ENCODE data around the gene HECTD4.
"Not testable (repeated sequence)": the region's sequence is repeated elsewhere in the genome, so short reads cannot be mapped to it uniquely, and the experiment has no call there.

Gene HECTD4

DNA sequence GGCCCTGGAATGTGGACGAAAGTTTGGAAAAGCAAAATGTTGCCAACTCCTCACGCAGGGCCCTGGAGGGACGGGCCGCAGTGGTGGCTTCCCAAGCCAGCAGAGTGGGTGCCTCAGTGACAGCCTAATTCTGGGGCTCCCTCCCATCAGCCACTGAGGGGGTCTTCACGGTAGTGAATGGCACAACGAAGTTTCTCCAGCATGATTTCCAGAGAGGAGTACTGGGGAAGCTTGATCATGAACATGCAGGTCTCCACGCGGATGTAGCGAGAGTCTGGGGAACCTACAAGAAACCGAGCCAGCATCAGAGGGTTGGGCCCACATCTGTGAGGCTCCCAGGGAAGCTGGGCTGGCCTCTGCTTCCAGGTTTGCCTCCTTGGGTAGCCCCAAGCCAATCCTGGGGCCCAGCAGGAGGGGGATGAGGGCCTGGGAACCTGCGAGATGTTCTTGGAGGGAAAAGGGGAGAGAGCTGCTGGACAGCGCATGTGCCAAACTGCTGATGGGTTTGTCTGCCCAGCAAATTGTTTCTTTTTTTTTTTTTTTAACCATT is 219.9 kb downstream of the HECTD4 start:
- Histone ChIP-seq H3K9me3 (ENCODE audit: control extremely low read depth in 1 of 5, control insufficient read depth in 4 of 5, insufficient read depth in 2 of 5, low read depth in 1 of 5, low read length in 4 of 5) (peaks cover 0 to 21% (median 9%) of the 10 kb centered on the region in 5 experiments), H3K27me3 (replicated peaks in 2 of 5; ENCODE audit: control insufficient read depth in 4 of 5, insufficient read depth in 5 of 5, low read length in 4 of 5) (no peaks in the 10 kb centered on the region), H3K36me3 (ENCODE audit: control insufficient read depth in 4 of 4, insufficient read depth in 4 of 4, low read length in 3 of 4) (peaks cover 11 to 71% (median 57%) of the 10 kb centered on the region in 4 experiments), H3K27ac (ENCODE audit: insufficient read depth in 1 of 2, low read depth in 1 of 2, low read length in 2 of 2, poor library complexity in 1 of 2, severe bottlenecking in 2 of 2) (no peak overlapping the region), H3K4me1 (ENCODE audit: control extremely low read depth in 1 of 4, control insufficient read depth in 4 of 4, insufficient read depth in 4 of 4, low read length in 3 of 4) (no peaks in the 10 kb centered on the region), H3K4me3 (ENCODE audit: control insufficient read depth in 1 of 7, extremely low read depth in 1 of 7, insufficient read depth in 4 of 7, low read depth in 2 of 7, low read length in 6 of 7) (no peak overlapping the region)
- CTCF ChIA-PET = interaction anchor here (1.3 kb wide), 1 partner anchor 36 kb away, joined by 4 read pairs; no protein-coding TSS in a partner anchor
- 94% methylated on average over 10 of the region's 12 CpGs for WGBS (ENCODE audit: insufficient coverage)
- POLR2A ChIA-PET = interaction anchor here (0.6 kb wide), 1 partner anchor 7 kb away, joined by 3 read pairs; no protein-coding TSS in a partner anchor
- DNase-seq = no peak

DNA sequence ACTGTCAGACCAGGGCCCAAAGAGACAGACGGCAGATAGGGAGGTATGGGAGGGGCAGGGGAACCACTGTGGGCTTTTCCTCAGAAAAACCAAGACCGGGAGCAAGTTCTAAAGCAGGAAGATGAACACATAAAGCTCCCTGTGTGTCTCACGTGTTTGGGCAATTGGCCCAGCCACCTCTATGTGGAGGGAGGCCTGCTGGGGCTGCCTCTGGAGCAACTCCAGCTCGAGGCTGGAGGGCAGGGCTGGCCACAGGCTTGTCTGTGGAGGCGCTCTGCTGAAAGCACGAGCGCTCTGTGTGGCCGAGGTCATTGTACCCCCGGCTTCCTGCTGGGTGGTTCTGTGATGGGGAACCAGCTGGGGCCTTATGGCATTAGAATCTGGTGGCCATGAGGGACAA is 220.5 kb downstream of the HECTD4 start:
- H3K27ac ChIP-seq (ENCODE audit: insufficient read depth in 1 of 2, low read depth in 1 of 2, low read length in 2 of 2, poor library complexity in 1 of 2, severe bottlenecking in 2 of 2) = no peak overlapping the region
- 93% methylated on average over 4 of the region's 9 CpGs for WGBS (ENCODE audit: insufficient coverage)

DNA sequence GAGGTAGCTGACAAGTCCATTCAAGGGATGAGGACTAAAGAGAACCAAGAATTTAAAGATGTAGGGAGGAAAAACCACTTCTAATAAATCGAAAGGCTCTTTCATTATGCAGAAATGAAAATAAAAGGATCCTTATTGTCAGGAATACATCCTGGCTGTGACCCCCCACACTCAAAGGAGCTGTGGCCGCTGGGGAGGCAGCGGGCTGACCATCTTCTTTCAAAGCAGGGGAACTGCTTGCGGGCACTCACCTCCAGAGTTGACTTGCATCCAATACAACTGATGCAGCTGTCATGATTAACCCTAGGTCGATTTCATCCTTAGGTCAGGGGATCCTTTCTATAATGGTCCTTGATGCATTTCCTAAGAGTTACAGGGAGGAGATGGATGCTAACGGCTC is 221.6 kb downstream of the HECTD4 start:
- H3K4me3 ChIP-seq (ENCODE audit: control insufficient read depth in 1 of 7, extremely low read depth in 1 of 7, insufficient read depth in 4 of 7, low read depth in 2 of 7, low read length in 6 of 7) = no peak overlapping the region
- H3K36me3 ChIP-seq (ENCODE audit: control insufficient read depth in 4 of 4, insufficient read depth in 4 of 4, low read length in 3 of 4) = peaks cover 11 to 65% (median 48%) of the 10 kb centered on the region in 4 experiments
- no peak for DNase-seq
- POLR2A ChIA-PET = no interaction called here
- CTCF ChIA-PET = no interaction called here
- H3K27ac ChIP-seq (ENCODE audit: insufficient read depth in 1 of 2, low read depth in 1 of 2, low read length in 2 of 2, poor library complexity in 1 of 2, severe bottlenecking in 2 of 2) = no peak overlapping the region
- H3K4me1 ChIP-seq (ENCODE audit: control extremely low read depth in 1 of 4, control insufficient read depth in 4 of 4, insufficient read depth in 4 of 4, low read length in 3 of 4) = no peaks in the 10 kb centered on the region
- WGBS (ENCODE audit: insufficient coverage) = 97% methylated on average over 4 of the region's 6 CpGs
- H3K27me3 ChIP-seq (replicated peaks in 2 of 5; ENCODE audit: control insufficient read depth in 4 of 5, insufficient read depth in 5 of 5, low read length in 4 of 5) = no peaks in the 10 kb centered on the region
- H3K9me3 ChIP-seq (ENCODE audit: control extremely low read depth in 1 of 5, control insufficient read depth in 4 of 5, insufficient read depth in 2 of 5, low read depth in 1 of 5, low read length in 4 of 5) = peaks cover 0 to 21% (median 9%) of the 10 kb centered on the region in 5 experiments

More for the DNA sequence above, 220.5 kb downstream of the HECTD4 start:
- Histone ChIP-seq H3K36me3 (ENCODE audit: control insufficient read depth in 4 of 4, insufficient read depth in 4 of 4, low read length in 3 of 4) (peaks cover 11 to 69% (median 54%) of the 10 kb centered on the region in 4 experiments), H3K27me3 (replicated peaks in 2 of 5; ENCODE audit: control insufficient read depth in 4 of 5, insufficient read depth in 5 of 5, low read length in 4 of 5) (no peaks in the 10 kb centered on the region), H3K4me3 (ENCODE audit: control insufficient read depth in 1 of 7, extremely low read depth in 1 of 7, insufficient read depth in 4 of 7, low read depth in 2 of 7, low read length in 6 of 7) (no peak overlapping the region), H3K9me3 (ENCODE audit: control extremely low read depth in 1 of 5, control insufficient read depth in 4 of 5, insufficient read depth in 2 of 5, low read depth in 1 of 5, low read length in 4 of 5) (peaks cover 0 to 21% (median 9%) of the 10 kb centered on the region in 5 experiments), H3K4me1 (ENCODE audit: control extremely low read depth in 1 of 4, control insufficient read depth in 4 of 4, insufficient read depth in 4 of 4, low read length in 3 of 4) (no peaks in the 10 kb centered on the region)
- POLR2A ChIA-PET = no interaction called here
- CTCF ChIA-PET = no interaction called here
- no peak for DNase-seq

DNA sequence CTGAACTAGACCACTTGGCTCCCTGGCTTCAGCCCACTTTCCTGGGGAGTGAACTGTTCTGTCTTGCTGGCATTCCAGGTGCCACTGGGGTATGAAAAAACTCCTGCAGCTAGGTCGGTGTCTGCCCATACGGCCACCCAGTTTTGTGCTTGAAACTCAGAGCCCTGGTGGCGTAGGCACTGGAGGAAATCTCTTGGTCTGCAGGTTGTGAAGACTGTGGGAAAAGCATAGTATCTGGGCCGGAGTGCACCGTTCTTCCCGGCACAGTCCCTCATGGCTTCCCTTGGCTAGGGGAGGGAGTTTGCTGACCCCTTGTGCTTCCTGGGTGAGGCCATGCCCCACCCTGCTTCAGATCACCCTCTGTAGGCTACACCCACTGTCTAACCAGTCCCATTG is 223.1 kb downstream of the HECTD4 start:
- Histone ChIP-seq H3K4me3 (ENCODE audit: control insufficient read depth in 1 of 7, extremely low read depth in 1 of 7, insufficient read depth in 4 of 7, low read depth in 2 of 7, low read length in 6 of 7) (no peak overlapping the region), H3K27me3 (replicated peaks in 2 of 5; ENCODE audit: control insufficient read depth in 4 of 5, insufficient read depth in 5 of 5, low read length in 4 of 5) (no peaks in the 10 kb centered on the region), H3K36me3 (ENCODE audit: control insufficient read depth in 4 of 4, insufficient read depth in 4 of 4, low read length in 3 of 4) (peaks cover 11 to 66% (median 51%) of the 10 kb centered on the region in 4 experiments), H3K27ac (ENCODE audit: insufficient read depth in 1 of 2, low read depth in 1 of 2, low read length in 2 of 2, poor library complexity in 1 of 2, severe bottlenecking in 2 of 2) (no peak overlapping the region), H3K9me3 (ENCODE audit: control extremely low read depth in 1 of 5, control insufficient read depth in 4 of 5, insufficient read depth in 2 of 5, low read depth in 1 of 5, low read length in 4 of 5) (peaks cover 0 to 21% (median 9%) of the 10 kb centered on the region in 5 experiments), H3K4me1 (ENCODE audit: control extremely low read depth in 1 of 4, control insufficient read depth in 4 of 4, insufficient read depth in 4 of 4, low read length in 3 of 4) (no peaks in the 10 kb centered on the region)
- WGBS (ENCODE audit: insufficient coverage) = 99% methylated on average over 6 of the region's 6 CpGs
- DNase-seq = no peak
- CTCF ChIA-PET = no interaction called here
- POLR2A ChIA-PET = no interaction called here

DNA sequence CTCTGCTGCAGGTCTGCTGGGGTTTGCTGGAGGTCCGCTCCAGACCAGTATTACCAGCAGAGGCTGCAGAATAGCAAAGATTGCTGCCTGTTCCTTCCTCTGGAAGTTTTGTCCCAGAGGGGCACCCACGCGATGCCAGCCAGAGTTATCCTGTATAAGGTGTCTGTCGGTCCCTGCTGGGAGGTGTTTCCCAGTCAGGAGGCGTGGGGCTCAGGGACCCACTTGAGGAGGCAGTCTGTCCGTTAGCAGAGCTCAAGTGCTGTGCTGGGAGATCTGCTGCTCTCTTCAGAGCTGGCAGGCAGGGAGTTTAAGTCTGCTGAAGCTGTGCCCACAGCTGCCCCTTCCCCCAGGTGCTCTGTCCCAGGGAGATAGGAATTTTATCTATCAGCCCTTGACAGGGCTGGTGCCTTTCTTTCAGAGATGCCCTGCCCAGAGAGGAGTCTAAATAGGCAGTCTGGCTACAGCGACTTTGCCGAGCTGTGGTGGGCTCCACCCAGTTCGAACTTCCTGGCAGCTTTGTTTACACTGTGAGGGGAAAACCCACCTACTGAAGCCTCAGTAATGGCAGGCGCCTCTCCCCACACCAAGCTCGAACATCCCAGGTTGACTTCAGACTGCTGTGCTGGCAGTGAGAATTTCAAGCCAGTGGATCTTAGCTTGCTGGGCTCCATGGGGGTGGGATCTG is 223.6 kb downstream of the HECTD4 start:
- POLR2A ChIA-PET; H3K27ac ChIP-seq (ENCODE audit: insufficient read depth in 1 of 2, low read depth in 1 of 2, low read length in 2 of 2, poor library complexity in 1 of 2, severe bottlenecking in 2 of 2); CTCF ChIA-PET; H3K27me3 ChIP-seq (replicated peaks in 2 of 5; ENCODE audit: control insufficient read depth in 4 of 5, insufficient read depth in 5 of 5, low read length in 4 of 5); H3K4me1 ChIP-seq (ENCODE audit: control extremely low read depth in 1 of 4, control insufficient read depth in 4 of 4, insufficient read depth in 4 of 4, low read length in 3 of 4); H3K4me3 ChIP-seq (ENCODE audit: control insufficient read depth in 1 of 7, extremely low read depth in 1 of 7, insufficient read depth in 4 of 7, low read depth in 2 of 7, low read length in 6 of 7): not testable (repeated sequence)
- peaks cover 0 to 21% (median 9%) of the 10 kb centered on the region in 5 experiments for H3K9me3 ChIP-seq (ENCODE audit: control extremely low read depth in 1 of 5, control insufficient read depth in 4 of 5, insufficient read depth in 2 of 5, low read depth in 1 of 5, low read length in 4 of 5)
- 93% methylated on average over 10 of the region's 11 CpGs for WGBS (ENCODE audit: insufficient coverage)
- peak in 1 of 3 donors; percentile 14 for DNase-seq
- H3K36me3 ChIP-seq (ENCODE audit: control insufficient read depth in 4 of 4, insufficient read depth in 4 of 4, low read length in 3 of 4) = peaks cover 16 to 67% (median 55%) of the 10 kb centered on the region in 4 experiments

DNA sequence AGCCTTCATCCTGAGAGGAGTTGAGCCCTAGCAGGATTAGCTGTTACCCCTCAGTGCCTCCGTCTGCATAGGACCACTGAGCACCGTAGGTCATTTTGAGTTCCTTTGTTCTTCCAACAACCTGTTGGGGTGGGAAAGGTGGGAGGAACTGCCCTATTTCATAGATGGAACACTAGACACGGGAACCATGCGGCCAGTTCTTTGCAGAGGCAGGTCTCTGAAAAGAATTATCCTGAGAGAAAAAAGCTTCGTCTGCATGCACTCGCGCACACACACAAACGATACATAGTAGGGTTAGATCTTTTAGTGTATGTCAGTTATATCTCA is 228.4 kb downstream of the HECTD4 start:
- no peaks in the 10 kb centered on the region for H3K27me3 ChIP-seq (replicated peaks in 2 of 5; ENCODE audit: control insufficient read depth in 4 of 5, insufficient read depth in 5 of 5, low read length in 4 of 5)
- H3K4me1 ChIP-seq (ENCODE audit: control extremely low read depth in 1 of 4, control insufficient read depth in 4 of 4, insufficient read depth in 4 of 4, low read length in 3 of 4) = no peaks in the 10 kb centered on the region
- H3K4me3 ChIP-seq (ENCODE audit: control insufficient read depth in 1 of 7, extremely low read depth in 1 of 7, insufficient read depth in 4 of 7, low read depth in 2 of 7, low read length in 6 of 7) = no peak overlapping the region
- WGBS (ENCODE audit: insufficient coverage) = 100% methylated on average over 4 of the region's 8 CpGs
- ChIA-PET CTCF (interaction anchor here (0.8 kb wide), 1 partner anchor 15 kb away, joined by 3 read pairs; no protein-coding TSS in a partner anchor), POLR2A (no interaction called here)
- no peak for DNase-seq
- H3K9me3 ChIP-seq (ENCODE audit: control extremely low read depth in 1 of 5, control insufficient read depth in 4 of 5, insufficient read depth in 2 of 5, low read depth in 1 of 5, low read length in 4 of 5) = peaks cover 0 to 10% (median 5%) of the 10 kb centered on the region in 5 experiments
- H3K36me3 ChIP-seq (ENCODE audit: control insufficient read depth in 4 of 4, insufficient read depth in 4 of 4, low read length in 3 of 4) = peaks cover 16 to 62% (median 53%) of the 10 kb centered on the region in 4 experiments
- no peak overlapping the region for H3K27ac ChIP-seq (ENCODE audit: insufficient read depth in 1 of 2, low read depth in 1 of 2, low read length in 2 of 2, poor library complexity in 1 of 2, severe bottlenecking in 2 of 2)

DNA sequence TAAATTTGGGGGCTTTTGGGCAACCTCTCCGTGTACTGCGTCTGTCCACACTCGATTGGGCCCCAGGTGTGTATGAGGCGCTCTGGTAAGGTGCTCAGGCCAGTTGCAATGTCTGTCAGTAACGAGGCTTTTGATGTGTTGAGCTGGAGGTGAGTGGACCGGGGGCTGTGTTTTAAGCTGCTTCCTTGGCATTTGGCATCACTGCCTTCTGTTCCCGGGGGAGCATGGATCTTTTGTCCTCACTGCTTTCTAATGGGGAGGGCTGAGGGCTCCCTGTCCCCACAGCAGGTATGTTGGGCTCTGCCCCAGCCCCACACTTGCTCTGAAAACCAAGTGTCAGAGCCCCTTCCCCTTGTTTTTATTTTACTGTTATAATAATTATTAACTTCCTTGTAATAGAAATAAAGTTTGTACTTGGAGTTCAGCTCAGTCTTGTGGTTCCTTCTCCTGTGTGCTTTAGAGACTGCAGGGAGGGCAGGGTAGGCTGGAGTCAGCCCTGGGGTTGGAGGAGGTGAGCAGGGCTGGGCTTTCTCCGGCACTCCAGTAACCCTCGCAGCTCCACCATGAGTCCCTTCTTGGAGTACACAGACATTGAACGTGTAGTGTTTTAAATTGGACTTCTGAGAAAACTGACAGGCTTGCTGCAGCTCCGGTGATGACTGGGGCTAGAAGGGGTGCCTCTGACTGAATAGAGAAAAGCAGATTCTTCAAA is 228.9 kb downstream of the HECTD4 start:
- peaks cover 20 to 61% (median 53%) of the 10 kb centered on the region in 4 experiments for H3K36me3 ChIP-seq (ENCODE audit: control insufficient read depth in 4 of 4, insufficient read depth in 4 of 4, low read length in 3 of 4)
- POLR2A ChIA-PET = no interaction called here

More for the DNA sequence above, 228.9 kb downstream of the HECTD4 start:
- Histone ChIP-seq H3K27ac (ENCODE audit: insufficient read depth in 1 of 2, low read depth in 1 of 2, low read length in 2 of 2, poor library complexity in 1 of 2, severe bottlenecking in 2 of 2) (no peak overlapping the region), H3K9me3 (ENCODE audit: control extremely low read depth in 1 of 5, control insufficient read depth in 4 of 5, insufficient read depth in 2 of 5, low read depth in 1 of 5, low read length in 4 of 5) (peaks cover 0 to 5% (median under 1%) of the 10 kb centered on the region in 5 experiments), H3K4me3 (ENCODE audit: control insufficient read depth in 1 of 7, extremely low read depth in 1 of 7, insufficient read depth in 4 of 7, low read depth in 2 of 7, low read length in 6 of 7) (no peak overlapping the region), H3K4me1 (ENCODE audit: control extremely low read depth in 1 of 4, control insufficient read depth in 4 of 4, insufficient read depth in 4 of 4, low read length in 3 of 4) (no peaks in the 10 kb centered on the region), H3K27me3 (replicated peaks in 2 of 5; ENCODE audit: control insufficient read depth in 4 of 5, insufficient read depth in 5 of 5, low read length in 4 of 5) (no peaks in the 10 kb centered on the region)
- 99% methylated on average over 11 of the region's 11 CpGs for WGBS (ENCODE audit: insufficient coverage)
- CTCF ChIA-PET = interaction anchor here (0.8 to 1.4 kb wide), 2 partner anchors 15 to 22 kb away, joined by 3 read pairs; no protein-coding TSS in a partner anchor
- no peak for DNase-seq

Data from common myeloid progenitor, CD34-positive (primary cell).